Panc1 (cell line): ENCODE results near the gene ARHGEF12. TPM values are rescaled to one million over a fixed set of nuclear protein-coding genes. Genes with fewer than 3 reads are reported as not detected.

Source experiments
- ATAC-seq: fragments of 200-7000 bp; cut with Tn5 transposase; 2 replicates; pipeline ENCODE4 v1.9.1; 2020; ENCODE audit warnings: mild to moderate bottlenecking, moderate library complexity
- BruUV-seq: library from RNA; stranded (reverse); fragments of 400-500 nt; replicated peaks from 2 replicates; lab custom pipeline; 2021; lab: Mats Ljungman, UMichigan
- CTCF ChIA-PET: fragments of 300-600 bp; sonication (Branson Sonifier 250); formaldehyde crosslinking; loops from one replicate; lab custom pipeline; 2022; ENCODE audit warnings: antibody characterized with exemption; lab: Charles Lee
- POLR2A ChIA-PET: fragments of 300-600 bp; sonication (Branson Sonifier 250); formaldehyde crosslinking; loops from one replicate; lab custom pipeline; 2022; ENCODE audit warnings: antibody characterized with exemption; lab: Charles Lee
- DNase-seq: peaks from one replicate; pipeline ENCODE4 v3.0.0-alpha.2; 2010; ENCODE audit warnings: low read depth, low spot score
- H3K27ac ChIP-seq: 2 replicates; pipeline ENCODE4 v1.5.1; 2011; ENCODE audit warnings: mild to moderate bottlenecking, low read length, inconsistent platforms
- H3K27me3 ChIP-seq: fragments of 200-500 bp; sonication (Bioruptor generic); 2 replicates; pipeline ENCODE4 v1.6.0; 2014; ENCODE audit warnings: low read length, inconsistent platforms; ENCODE audit not compliant: control insufficient read depth, insufficient read depth
- H3K36me3 ChIP-seq: fragments of 200-500 bp; sonication (Bioruptor generic); 2 replicates; pipeline ENCODE4 v1.5.1; 2014; ENCODE audit warnings: inconsistent platforms, mild to moderate bottlenecking, low read length, moderate library complexity; ENCODE audit not compliant: control insufficient read depth, insufficient read depth
- H3K4me1 ChIP-seq: 2 replicates; pipeline ENCODE4 v1.5.1; 2011; ENCODE audit warnings: inconsistent platforms, mild to moderate bottlenecking, low read length, moderate library complexity; ENCODE audit not compliant: control insufficient read depth, insufficient read depth
- H3K4me3 ChIP-seq, 2 experiments: 2 replicates each; pipeline ENCODE4 v1.5.1; 2011 to 2012; ENCODE audit warnings: low read depth in 2 of 2, low read length in 2 of 2, mild to moderate bottlenecking in 2 of 2, inconsistent platforms in 1 of 2, moderate library complexity in 1 of 2
- H3K9me3 ChIP-seq: fragments of 200-500 bp; sonication (Bioruptor generic); 2 replicates; pipeline ENCODE4 v1.5.1; 2014; ENCODE audit warnings: low read depth, mild to moderate bottlenecking, inconsistent platforms, low read length, moderate library complexity; ENCODE audit not compliant: control insufficient read depth, insufficient read depth
- CTCF ChIP-seq: fragments of 450-650 bp; IDR thresholded peaks from 2 replicates; pipeline ENCODE4 v1.5.1; 2017; ENCODE audit warnings: mild to moderate bottlenecking
- POLR2AphosphoS5 ChIP-seq: IDR thresholded peaks from 2 replicates; pipeline ENCODE4 v1.6.1; 2012; ENCODE audit warnings: mild to moderate bottlenecking, low read depth, low read length, moderate library complexity
- REST ChIP-seq, 2 experiments: IDR thresholded peaks; 2 replicates each; pipeline ENCODE4 v1.6.1; 2011 to 2012; ENCODE audit warnings: low read depth in 2 of 2, control low read depth in 1 of 2, low read length in 1 of 2, mild to moderate bottlenecking in 1 of 2, moderate library complexity in 1 of 2; ENCODE audit not compliant: insufficient read depth in 1 of 2
- SIN3A ChIP-seq: IDR thresholded peaks from 2 replicates; pipeline ENCODE4 v1.6.1; 2012; ENCODE audit warnings: low read depth, mild to moderate bottlenecking, low read length, moderate library complexity, borderline replicate concordance; ENCODE audit not compliant: insufficient read depth
- TCF7L2 ChIP-seq: IDR thresholded peaks from 2 replicates; pipeline ENCODE4 v1.6.1; 2011; ENCODE audit warnings: mild to moderate bottlenecking, low read depth, low read length, inconsistent platforms
- in situ Hi-C: cut with HindIII; loops from 2 replicates; pipeline ENCODE4 v1.10.0; 2016; ENCODE audit warnings: low sequenced_read_pairs, low pct_unique_long_range_greater_than_20kb
- intact Hi-C: fragments of 100-400 bp; cut with micrococcal nuclease; formaldehyde crosslinking; loops from one replicate; pipeline ENCODE4 v1.10.0; 2022; ENCODE audit not compliant: unreplicated experiment
- total RNA-seq: library from RNA; stranded (reverse); gene quantifications from one replicate; pipeline ENCODE4 v1.2.1, GENCODE V29; 2021; ENCODE audit not compliant: unreplicated experiment

ARHGEF12 gene
- total RNA-seq, 1 experiment from 2014 or later = 182 TPM

DNA sequence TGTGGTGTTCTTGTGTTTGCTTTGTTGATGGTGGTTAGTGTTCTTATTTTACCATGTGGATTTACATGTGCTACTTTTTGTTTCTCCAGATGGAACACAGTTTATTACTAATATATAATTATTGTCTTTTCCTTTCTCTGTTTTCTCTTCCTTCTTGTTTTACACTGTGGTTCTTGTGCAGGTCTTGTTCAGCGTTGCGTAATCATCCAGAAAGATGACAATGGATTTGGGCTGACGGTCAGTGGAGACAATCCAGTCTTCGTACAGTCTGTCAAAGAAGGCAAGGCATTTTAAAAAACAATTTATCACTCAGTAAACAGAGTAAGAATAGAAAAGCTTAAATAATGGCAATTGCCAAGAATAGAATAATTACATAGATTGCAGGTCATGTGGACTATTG, 84.4 kb downstream of the ARHGEF12 start:
- H3K4me3 ChIP-seq = no peak overlapping the region
- H3K27ac ChIP-seq = no peak overlapping the region
- peaks cover 13% of the 10 kb centered on the region; the same call in 1 of the 2 replicates for H3K36me3 ChIP-seq
- no peaks in the 10 kb centered on the region for H3K9me3 ChIP-seq
- peaks cover 26% of the 10 kb centered on the region for H3K4me1 ChIP-seq
- in situ Hi-C loops (no loop called here), intact Hi-C loops (no loop called here)
- TF ChIP-seq REST (IDR thresholded peaks at IDR 0.05; ENCODE audit: insufficient read depth in 1 of 2, low read depth in 2 of 2, low read length in 1 of 2) (no peak), SIN3A (no peak), CTCF (no peak), TCF7L2 (no peak), POLR2AphosphoS5 (no peak)
- CTCF ChIA-PET = interaction anchor here (0.5 kb wide), 1 partner anchor 77 kb away, joined by 3 read pairs; no protein-coding TSS in a partner anchor
- DNase-seq (no peak), ATAC-seq (no peak)
- H3K27me3 ChIP-seq = no peaks in the 10 kb centered on the region
- POLR2A ChIA-PET = no interaction called here
- BruUV-seq = no TSS peak

DNA sequence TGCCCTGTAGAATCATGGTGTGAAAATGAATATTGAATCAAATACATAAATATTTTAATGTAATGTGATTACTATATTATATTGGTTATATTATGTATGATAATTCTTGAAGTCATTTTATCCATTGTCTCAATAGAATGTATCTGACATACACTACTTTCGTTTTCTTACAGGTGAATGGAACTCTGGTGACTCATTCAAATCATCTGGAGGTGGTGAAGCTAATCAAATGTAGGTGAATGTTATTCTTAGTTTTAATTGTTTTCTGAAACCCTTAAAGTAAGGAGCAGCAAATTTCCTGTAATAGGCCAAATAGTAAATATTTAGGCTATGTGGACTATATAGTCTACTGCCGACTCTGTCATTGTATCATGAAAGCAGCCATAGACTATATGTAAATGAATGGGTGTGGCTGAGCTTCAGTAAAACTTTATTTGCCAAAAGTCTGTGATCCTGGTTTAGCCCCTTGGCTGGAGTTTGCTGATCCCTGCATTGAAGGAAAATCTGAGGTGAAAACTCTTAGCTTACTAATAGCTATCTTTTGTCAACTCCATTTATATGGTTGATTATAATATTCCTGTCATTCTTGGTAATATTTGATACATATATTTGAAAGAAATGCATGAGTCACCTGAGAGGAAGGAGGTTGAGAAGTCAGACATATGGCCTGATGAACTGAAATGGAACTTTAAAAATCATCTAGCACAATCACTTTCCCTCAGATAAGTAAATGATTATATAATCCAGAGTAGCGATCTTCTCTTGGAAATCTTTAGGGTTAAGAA, 88.2 kb downstream of the ARHGEF12 start:
- intact Hi-C loops = no loop called here
- Histone ChIP-seq H3K36me3 (peaks cover 17% of the 10 kb centered on the region; the same call in 1 of the 2 replicates), H3K9me3 (no peaks in the 10 kb centered on the region), H3K27me3 (no peaks in the 10 kb centered on the region), H3K4me1 (peaks cover 32% of the 10 kb centered on the region), H3K4me3 (peak overlapping the region; percentile 11 to 33; a peak in 3 of 4 replicates), H3K27ac (peak overlapping the region; percentile 66)
- TF ChIP-seq POLR2AphosphoS5 (no peak), TCF7L2 (no peak), REST (IDR thresholded peaks at IDR 0.05; ENCODE audit: insufficient read depth in 1 of 2, low read depth in 2 of 2, low read length in 1 of 2) (no peak), SIN3A (no peak), CTCF (no peak)
- DNase-seq (no peak), ATAC-seq (peak; percentile 77)
- ChIA-PET POLR2A (interaction anchor here (0.6 kb wide), 1 partner anchor 88 kb away, joined by 3 read pairs; the partner anchor contains the start of gene ARHGEF12), CTCF (interaction anchor here (0.7 kb wide), 1 partner anchor 75 kb away, joined by 3 read pairs; no protein-coding TSS in a partner anchor)
- in situ Hi-C loops = no loop called here
- no TSS peak for BruUV-seq
